Coronary artery (tissue), 2 donors: ENCODE measurements around the gene MB.

Experiments
- DNase-seq: peaks from one replicate; pipeline ENCODE4 v3.0.0-alpha.2; 2017; ENCODE audit warnings: low spot score
- H3K27ac ChIP-seq, 2 donors: fragments of 200-600 bp; sonication (generic); one replicate each; pipeline ENCODE4 v1.5.1; 2016 to 2019
- H3K4me3 ChIP-seq: fragments of 200-600 bp; sonication (generic); 2 replicates; pipeline ENCODE4 v1.5.1; 2016; ENCODE audit warnings: mild to moderate bottlenecking, moderate library complexity
- TF ChIP-seq, protein P1 (sequence below): fragments of 200-600 bp; sonication (generic); IDR thresholded peaks from one replicate; pipeline ENCODE4 v1.5.1; 2019; ENCODE audit warnings: antibody characterized with exemption

Gene MB

GRCh38 chr22:35559354-35560005 lies 57.6 kb downstream of the MB start:
- H3K27ac ChIP-seq: no peak overlapping the region
- DNase-seq: no peak
- TF ChIP-seq, protein P1, sequence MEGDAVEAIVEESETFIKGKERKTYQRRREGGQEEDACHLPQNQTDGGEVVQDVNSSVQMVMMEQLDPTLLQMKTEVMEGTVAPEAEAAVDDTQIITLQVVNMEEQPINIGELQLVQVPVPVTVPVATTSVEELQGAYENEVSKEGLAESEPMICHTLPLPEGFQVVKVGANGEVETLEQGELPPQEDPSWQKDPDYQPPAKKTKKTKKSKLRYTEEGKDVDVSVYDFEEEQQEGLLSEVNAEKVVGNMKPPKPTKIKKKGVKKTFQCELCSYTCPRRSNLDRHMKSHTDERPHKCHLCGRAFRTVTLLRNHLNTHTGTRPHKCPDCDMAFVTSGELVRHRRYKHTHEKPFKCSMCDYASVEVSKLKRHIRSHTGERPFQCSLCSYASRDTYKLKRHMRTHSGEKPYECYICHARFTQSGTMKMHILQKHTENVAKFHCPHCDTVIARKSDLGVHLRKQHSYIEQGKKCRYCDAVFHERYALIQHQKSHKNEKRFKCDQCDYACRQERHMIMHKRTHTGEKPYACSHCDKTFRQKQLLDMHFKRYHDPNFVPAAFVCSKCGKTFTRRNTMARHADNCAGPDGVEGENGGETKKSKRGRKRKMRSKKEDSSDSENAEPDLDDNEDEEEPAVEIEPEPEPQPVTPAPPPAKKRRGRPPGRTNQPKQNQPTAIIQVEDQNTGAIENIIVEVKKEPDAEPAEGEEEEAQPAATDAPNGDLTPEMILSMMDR: no peak

GRCh38 chr22:35558719-35559118 lies 58.4 kb downstream of the MB start:
- Histone ChIP-seq H3K4me3 (no peak overlapping the region), H3K27ac (no peak overlapping the region)
- TF ChIP-seq, protein P1: no peak
- DNase-seq: no peak

More at GRCh38 chr22:35559354-35560005, 57.6 kb downstream of the MB start:
- no peak overlapping the region for H3K4me3 ChIP-seq

DNA sequence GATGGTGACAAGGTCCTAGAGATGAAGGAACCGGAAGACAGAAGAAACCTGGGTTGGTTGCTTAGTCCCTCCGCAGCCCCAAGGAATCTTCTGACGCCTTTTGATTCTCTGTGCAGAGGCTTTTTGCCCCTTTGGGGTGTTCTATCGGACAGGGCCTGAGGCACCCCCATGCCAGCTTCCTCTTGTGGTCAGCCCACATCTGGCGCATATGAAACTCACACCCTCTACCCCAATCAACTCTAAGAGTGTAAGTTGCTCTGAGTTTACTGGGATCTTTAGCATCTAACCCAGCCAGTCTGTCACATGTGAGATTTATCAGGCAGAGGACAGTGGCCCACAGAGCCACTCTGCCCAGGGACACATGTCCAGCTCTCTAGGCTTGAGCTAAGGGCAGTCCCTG lies 59.1 kb downstream of the MB start:
- no peak for DNase-seq

More for the DNA sequence above, 59.1 kb downstream of the MB start:
- Histone ChIP-seq H3K4me3 (no peak overlapping the region), H3K27ac (no peak overlapping the region)
- TF ChIP-seq, protein P1: no peak
